PC-3 (cell line): ENCODE measurements around the gene B3GNT2. TPM values are rescaled to one million over a fixed set of nuclear protein-coding genes. Genes with fewer than 3 reads are reported as not detected.

ENCODE experiments used
- ATAC-seq: fragments of 200-7000 bp; cut with Tn5 transposase; 2 replicates; pipeline ENCODE4 v1.9.1; 2020; ENCODE audit warnings: mild to moderate bottlenecking, moderate library complexity
- BruUV-seq: library from RNA; stranded (reverse); fragments of 400-500 nt; replicated peaks from 2 replicates; lab custom pipeline; 2021; lab: Mats Ljungman, UMichigan
- CTCF ChIA-PET: fragments of 300-600 bp; sonication (Branson Sonifier 250); formaldehyde crosslinking; loops from one replicate; lab custom pipeline; 2022; ENCODE audit warnings: antibody characterized with exemption; lab: Charles Lee
- POLR2A ChIA-PET: fragments of 300-600 bp; sonication (Branson Sonifier 250); formaldehyde crosslinking; loops from one replicate; lab custom pipeline; 2022; ENCODE audit warnings: antibody characterized with exemption; ENCODE audit not compliant: unreplicated experiment; lab: Charles Lee
- DNase-seq: peaks from one replicate; pipeline ENCODE4 v3.0.0-alpha.2; 2015
- H2AFZ ChIP-seq: fragments of 300-600 bp; sonication (generic); 2 replicates; pipeline ENCODE4 v1.6.0; 2016; ENCODE audit warnings: antibody characterized with exemption, low read length
- H3F3A ChIP-seq: fragments of 300-600 bp; sonication (generic); one replicate; pipeline ENCODE4 v1.6.0; 2017; ENCODE audit warnings: antibody characterized with exemption, low read length, control low read depth, mild to moderate bottlenecking; ENCODE audit not compliant: unreplicated experiment
- H3K27ac ChIP-seq: fragments of 300-600 bp; sonication (generic); 2 replicates; pipeline ENCODE4 v1.5.1; 2016; ENCODE audit warnings: mild to moderate bottlenecking, low read length
- H3K27me3 ChIP-seq: fragments of 300-600 bp; sonication (generic); 2 replicates; pipeline ENCODE4 v1.6.1; 2016; ENCODE audit warnings: low read length, mixed read lengths
- H3K36me3 ChIP-seq: fragments of 300-600 bp; sonication (generic); 2 replicates; pipeline ENCODE4 v1.6.1; 2016; ENCODE audit warnings: low read depth, mixed run types, low read length, mixed read lengths
- H3K4me1 ChIP-seq: fragments of 300-600 bp; sonication (generic); 2 replicates; pipeline ENCODE4 v1.5.1; 2016; ENCODE audit warnings: low read length; ENCODE audit not compliant: insufficient read depth
- H3K4me2 ChIP-seq: fragments of 300-600 bp; sonication (generic); 2 replicates; pipeline ENCODE4 v1.6.0; 2016; ENCODE audit warnings: low read length
- H3K4me3 ChIP-seq: fragments of 300-600 bp; sonication (generic); 2 replicates; pipeline ENCODE4 v1.5.1; 2016; ENCODE audit warnings: mild to moderate bottlenecking, low read length, mixed read lengths
- H3K79me2 ChIP-seq: fragments of 300-600 bp; sonication (generic); 2 replicates; pipeline ENCODE4 v1.6.1; 2017; ENCODE audit warnings: low read length, mixed read lengths
- H3K9ac ChIP-seq: fragments of 300-600 bp; sonication (generic); 2 replicates; pipeline ENCODE4 v1.6.0; 2016; ENCODE audit warnings: mild to moderate bottlenecking, low read length
- H3K9me2 ChIP-seq: fragments of 300-600 bp; sonication (generic); replicated peaks from 2 replicates; pipeline ENCODE4 v1.6.1; 2016; ENCODE audit warnings: mixed run types, low read length, mixed read lengths
- H3K9me3 ChIP-seq: fragments of 300-600 bp; sonication (generic); 2 replicates; pipeline ENCODE4 v1.6.1; 2016; ENCODE audit warnings: low read length, mixed read lengths
- H4K20me1 ChIP-seq: fragments of 300-600 bp; sonication (generic); 2 replicates; pipeline ENCODE4 v1.6.1; 2016; ENCODE audit warnings: low read length, mixed read lengths
- CTCF ChIP-seq: fragments of 300-600 bp; sonication (generic); conservative IDR thresholded peaks from 2 replicates; pipeline ENCODE4 v1.5.1; 2017; ENCODE audit warnings: antibody characterized with exemption, low read depth, mild to moderate bottlenecking, low read length
- EZH2 ChIP-seq: fragments of 300-600 bp; sonication (generic); IDR thresholded peaks from one replicate; pipeline ENCODE4 v1.6.1; 2017; ENCODE audit warnings: antibody characterized with exemption, mild to moderate bottlenecking, low read length; ENCODE audit not compliant: unreplicated experiment
- EZH2phosphoT487 ChIP-seq: fragments of 300-600 bp; sonication (generic); IDR thresholded peaks from 2 replicates; pipeline ENCODE4 v1.6.1; 2018; ENCODE audit warnings: mild to moderate bottlenecking, antibody characterized with exemption, low read length, borderline replicate concordance
- intact Hi-C: fragments of 100-400 bp; cut with micrococcal nuclease; formaldehyde crosslinking; loops from 2 replicates; pipeline ENCODE4 v1.9.0; 2023
- total RNA-seq: library from RNA; depleted of rRNA; stranded (reverse); fragments of >200 nt; gene quantifications from 2 replicates; pipeline ENCODE4 v1.2.3, GENCODE V29; 2014

B3GNT2 gene
- total RNA-seq, 1 experiment from 2014 or later = 18.0 TPM

DNA sequence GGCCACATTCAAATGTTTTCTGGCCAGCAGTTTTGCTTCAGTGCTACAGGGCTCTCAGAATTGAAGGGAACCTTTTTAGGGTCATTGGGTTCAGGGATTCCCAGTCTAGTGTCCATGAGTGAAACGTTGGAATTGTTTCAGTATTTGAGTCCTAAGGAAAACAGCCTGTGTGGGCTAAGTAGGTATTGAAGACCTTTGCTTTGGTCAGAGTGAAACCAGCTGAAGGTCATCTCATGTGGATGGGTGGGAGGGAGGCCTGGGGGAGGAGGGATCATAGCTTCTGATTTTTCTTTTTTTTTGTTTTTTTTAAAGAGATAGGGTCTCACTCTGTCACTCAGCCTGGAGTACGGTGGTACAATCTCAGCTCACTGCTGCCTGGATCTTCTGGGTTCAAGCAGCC is 20.2 kb downstream of the B3GNT2 start:
- H3K79me2 ChIP-seq = peaks cover 42% of the 10 kb centered on the region
- no peak overlapping the region for H2AFZ ChIP-seq
- intact Hi-C loops = no loop called here
- H3K27ac ChIP-seq = no peak overlapping the region
- no peaks in the 10 kb centered on the region for H3K27me3 ChIP-seq
- no peak overlapping the region for H3K4me2 ChIP-seq
- H4K20me1 ChIP-seq = no peaks in the 10 kb centered on the region
- no peaks in the 10 kb centered on the region for H3K4me1 ChIP-seq
- no peak overlapping the region for H3K9ac ChIP-seq
- no peaks in the 10 kb centered on the region for H3F3A ChIP-seq
- H3K9me2 ChIP-seq = no peaks in the 10 kb centered on the region
- 0 out of 2 replicates have a peak, but pooled peaks cover 7% of the 10 kb centered on the region for H3K36me3 ChIP-seq
- no peak for DNase-seq
- H3K9me3 ChIP-seq = 0 out of 2 replicates have a peak, but pooled peaks cover 3% of the 10 kb centered on the region
- ChIA-PET CTCF (no interaction called here), POLR2A (interaction anchor here (0.5 kb wide), 1 partner anchor 228 kb away, joined by 3 read pairs; no protein-coding TSS in a partner anchor)
- TF ChIP-seq CTCF (no peak), EZH2 (no peak), EZH2phosphoT487 (no peak)
- no peak for ATAC-seq
- no TSS peak for BruUV-seq
- H3K4me3 ChIP-seq = no peak overlapping the region

DNA sequence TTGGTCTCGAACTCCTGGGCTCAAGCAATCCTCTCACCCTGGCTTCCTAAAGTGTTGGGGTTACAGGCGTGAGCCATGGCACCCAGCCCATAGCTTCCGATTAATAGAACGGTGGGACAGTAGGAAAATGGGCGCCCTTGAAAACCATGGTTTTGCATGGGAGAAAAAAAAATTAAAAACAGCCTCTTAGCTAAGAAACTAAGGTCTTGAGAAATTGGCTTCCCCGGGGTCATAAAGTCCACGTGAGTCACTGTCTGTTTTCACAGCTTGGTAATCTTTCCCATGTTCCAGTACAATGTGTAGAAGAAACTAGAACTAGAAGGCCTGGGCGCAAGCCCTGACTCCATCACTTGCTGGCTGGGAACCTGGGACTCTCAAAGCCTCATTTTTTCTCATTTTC is 20.7 kb downstream of the B3GNT2 start:
- Histone ChIP-seq H3K27ac (no peak overlapping the region), H3K36me3 (0 out of 2 replicates have a peak, but pooled peaks cover 6% of the 10 kb centered on the region), H4K20me1 (no peaks in the 10 kb centered on the region), H3K9ac (no peak overlapping the region), H3K27me3 (no peaks in the 10 kb centered on the region), H3K4me2 (no peak overlapping the region), H3F3A (no peaks in the 10 kb centered on the region), H3K4me3 (no peak overlapping the region), H3K79me2 (peaks cover 41% of the 10 kb centered on the region), H3K9me3 (0 out of 2 replicates have a peak, but pooled peaks cover under 1% of the 10 kb centered on the region), H2AFZ (no peak overlapping the region), H3K4me1 (no peaks in the 10 kb centered on the region), H3K9me2 (no peaks in the 10 kb centered on the region)
- ATAC-seq (no peak), DNase-seq (no peak)
- ChIA-PET CTCF (no interaction called here), POLR2A (no interaction called here)
- no TSS peak for BruUV-seq
- TF ChIP-seq CTCF (no peak), EZH2 (no peak), EZH2phosphoT487 (no peak)
- intact Hi-C loops = no loop called here

DNA sequence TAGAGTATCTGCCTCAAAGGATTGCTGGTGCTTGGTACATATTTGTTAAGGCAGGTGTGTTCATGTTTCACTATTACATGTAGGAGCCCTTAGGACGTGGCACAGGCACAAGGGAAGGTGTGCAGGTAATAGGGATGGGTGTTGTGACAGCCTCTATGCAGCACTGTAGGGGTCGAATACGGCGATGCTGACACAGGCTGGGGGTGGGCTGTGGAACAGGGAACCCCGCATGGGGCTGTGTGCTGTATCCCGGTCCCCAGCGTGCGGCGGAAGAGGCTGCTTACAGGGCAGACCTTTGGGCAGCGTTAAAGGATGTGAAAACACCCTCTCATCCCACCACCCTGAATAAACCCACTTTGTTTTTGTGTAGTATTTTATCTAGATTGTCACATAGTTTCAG is 21.5 kb downstream of the B3GNT2 start:
- Histone ChIP-seq H3K27me3 (no peaks in the 10 kb centered on the region), H2AFZ (no peak overlapping the region), H3K9me2 (no peaks in the 10 kb centered on the region), H4K20me1 (no peaks in the 10 kb centered on the region), H3K4me3 (no peak overlapping the region), H3K4me1 (no peaks in the 10 kb centered on the region), H3F3A (no peaks in the 10 kb centered on the region), H3K79me2 (peaks cover 34% of the 10 kb centered on the region), H3K27ac (no peak overlapping the region), H3K9me3 (no peaks in the 10 kb centered on the region), H3K4me2 (no peak overlapping the region), H3K36me3 (no peaks in the 10 kb centered on the region), H3K9ac (no peak overlapping the region)
- no peak for TF ChIP-seq CTCF
- intact Hi-C loops = no loop called here
- no peak for DNase-seq
- CTCF ChIA-PET = no interaction called here
- BruUV-seq = no TSS peak
- no peak for ATAC-seq
- POLR2A ChIA-PET = no interaction called here
